K562 (cell line): ENCODE data around the gene CDKN2C. TPM values are rescaled to one million over a fixed set of nuclear protein-coding genes. Genes with fewer than 3 reads are reported as not detected.
A peak's percentile ranks its signal among the peaks of the same experiment; 100 is the strongest.

Source experiments
- BCL6 ChIP-seq: fragments of 250-450 bp; sonication (Bioruptor Pico); IDR thresholded peaks from 2 replicates; pipeline ENCODE4 v1.4.0; 2020
- BCOR ChIP-seq: fragments of 450-650 bp; IDR thresholded peaks from 2 replicates; pipeline ENCODE4 v1.6.1; 2016
- CREB1 ChIP-seq, 2 experiments: sonication (generic) in 1 of 2; formaldehyde crosslinking in 1 of 2; IDR thresholded peaks; 2 replicates each; pipeline versions ENCODE4 v1.6.1 to v1.8.0; 2012 to 2022; ENCODE audit warnings: inconsistent platforms in 1 of 2, mild to moderate bottlenecking in 1 of 2, missing genetic modification reagents in 1 of 2, moderate library complexity in 1 of 2
- EHMT2 ChIP-seq: fragments of 450-650 bp; IDR thresholded peaks from 2 replicates; pipeline ENCODE4 v1.6.1; 2018; ENCODE audit warnings: antibody characterized with exemption
- GMEB1 ChIP-seq: fragments of 250-450 bp; sonication (Bioruptor Pico); IDR thresholded peaks from 2 replicates; pipeline ENCODE4 v1.4.0; 2020; ENCODE audit warnings: mild to moderate bottlenecking
- HDGF ChIP-seq: fragments of 450-650 bp; IDR thresholded peaks from 2 replicates; pipeline ENCODE4 v1.6.1; 2016
- MAZ ChIP-seq, 2 experiments: fragments of 450-650 bp in 1 of 2; sonication (generic) in 1 of 2; formaldehyde crosslinking; IDR thresholded peaks in 1 of 2; conservative IDR thresholded peaks in 1 of 2; 2 replicates each; pipeline versions ENCODE4 v1.4.0 to v1.5.0; 2020; ENCODE audit warnings: mild to moderate bottlenecking in 1 of 2, missing genetic modification reagents in 1 of 2
- NCOA6 ChIP-seq: fragments of 450-650 bp; IDR thresholded peaks from 2 replicates; pipeline ENCODE4 v1.6.1; 2017; ENCODE audit warnings: mild to moderate bottlenecking
- PPARD ChIP-seq: fragments of 250-450 bp; sonication (Bioruptor Pico); IDR thresholded peaks from 2 replicates; pipeline ENCODE4 v1.8.0; 2022; ENCODE audit warnings: inconsistent platforms, mild to moderate bottlenecking, moderate library complexity
- RBM39 ChIP-seq: fragments of 200-400 bp; formaldehyde crosslinking; optimal IDR thresholded peaks from 2 replicates; pipeline ENCODE3; 2018; ENCODE audit warnings: low read depth, low read length
- SAFB2 ChIP-seq: fragments of 200-400 bp; formaldehyde crosslinking; IDR thresholded peaks from 2 replicates; pipeline ENCODE4 v1.6.1; 2018; ENCODE audit warnings: borderline replicate concordance, low read length, low read depth, moderate library complexity; ENCODE audit not compliant: severe bottlenecking
- SPI1 ChIP-seq: IDR thresholded peaks from 2 replicates; pipeline ENCODE4 v1.6.1; 2011; ENCODE audit warnings: low read depth, low read length, control low read depth, borderline replicate concordance
- TBL1XR1 ChIP-seq, 2 experiments: IDR thresholded peaks; 2 replicates each; pipeline ENCODE4 v1.6.1; 2012; ENCODE audit warnings: improper control_type of control experiment in 2 of 2, low read length in 2 of 2, mild to moderate bottlenecking in 1 of 2
- TCF3 ChIP-seq: sonication (generic); formaldehyde crosslinking; IDR thresholded peaks from 2 replicates; pipeline ENCODE4 v1.4.0; 2020; ENCODE audit warnings: mild to moderate bottlenecking, missing genetic modification reagents
- ZFX ChIP-seq: sonication (generic); formaldehyde crosslinking; IDR thresholded peaks from 2 replicates; pipeline ENCODE4 v1.8.0; 2022; ENCODE audit warnings: mild to moderate bottlenecking, missing genetic modification reagents, moderate library complexity
- ZNF121 ChIP-seq: sonication (generic); formaldehyde crosslinking; conservative IDR thresholded peaks from 2 replicates; pipeline ENCODE4 v1.8.0; 2022; ENCODE audit warnings: missing genetic modification reagents
- ZNF3 ChIP-seq: fragments of 250-450 bp; sonication (Bioruptor Pico); IDR thresholded peaks from 2 replicates; pipeline ENCODE4 v1.5.0; 2021; ENCODE audit warnings: mild to moderate bottlenecking, moderate library complexity
- ZNF431 ChIP-seq: sonication (generic); formaldehyde crosslinking; IDR thresholded peaks from 2 replicates; pipeline ENCODE4 v1.8.0; 2022; ENCODE audit warnings: mild to moderate bottlenecking, missing genetic modification reagents
- polyA plus RNA-seq, 8 experiments: library from polyadenylated mRNA; depleted of rRNA in 4 of 8; stranded (reverse) in 5 of 8; unstranded in 3 of 8; fragments of >200 nt; fragmentation: Nextera tagmentation in 2 of 8; fragmentation: Illumina TruSeq in 1 of 8; extraction: Ambion mirVana in 2 of 8; extraction: Trizol in 1 of 8; gene quantifications; 2 replicates each; pipeline versions ENCODE4 v1.2.1 to v1.2.3, GENCODE V29; 2011 to 2014; ENCODE audit warnings: inconsistent platforms in 1 of 8, missing spikeins in 1 of 8
- total RNA-seq, 7 experiments: library from RNA; depleted of rRNA in 6 of 7; stranded (reverse); fragments of >200 nt in 6 of 7; fragmentation: Illumina TruSeq in 2 of 7; extraction: Trizol in 2 of 7; gene quantifications; 2 replicates each; pipeline versions ENCODE4 v1.2.1 to v1.2.3, GENCODE V29; 2011 to 2021; ENCODE audit warnings: low replicate concordance in 1 of 7
- TF ChIP-seq, protein P1 (sequence below): fragments of 200-800 bp; sonication (Bioruptor generic); IDR thresholded peaks from 2 replicates; pipeline ENCODE4 v1.6.1; 2016; ENCODE audit warnings: missing genetic modification characterization, missing compliant biosample characterization
- TF ChIP-seq, protein P2 (sequence below), 2 experiments: fragments of 450-650 bp in 1 of 2; sonication (generic) in 1 of 2; formaldehyde crosslinking; conservative IDR thresholded peaks; 2 replicates each; pipeline versions ENCODE4 v1.4.0 to v1.8.1; 2020 to 2022; ENCODE audit warnings: mild to moderate bottlenecking in 1 of 2, missing genetic modification reagents in 1 of 2

Gene CDKN2C
- total and polyA plus RNA-seq, 9 of the 15 experiments (the other 6 are each of a cell fraction or from before 2014, with no cell fraction given): 11.9 to 74.3 (median 45.9) TPM

DNA sequence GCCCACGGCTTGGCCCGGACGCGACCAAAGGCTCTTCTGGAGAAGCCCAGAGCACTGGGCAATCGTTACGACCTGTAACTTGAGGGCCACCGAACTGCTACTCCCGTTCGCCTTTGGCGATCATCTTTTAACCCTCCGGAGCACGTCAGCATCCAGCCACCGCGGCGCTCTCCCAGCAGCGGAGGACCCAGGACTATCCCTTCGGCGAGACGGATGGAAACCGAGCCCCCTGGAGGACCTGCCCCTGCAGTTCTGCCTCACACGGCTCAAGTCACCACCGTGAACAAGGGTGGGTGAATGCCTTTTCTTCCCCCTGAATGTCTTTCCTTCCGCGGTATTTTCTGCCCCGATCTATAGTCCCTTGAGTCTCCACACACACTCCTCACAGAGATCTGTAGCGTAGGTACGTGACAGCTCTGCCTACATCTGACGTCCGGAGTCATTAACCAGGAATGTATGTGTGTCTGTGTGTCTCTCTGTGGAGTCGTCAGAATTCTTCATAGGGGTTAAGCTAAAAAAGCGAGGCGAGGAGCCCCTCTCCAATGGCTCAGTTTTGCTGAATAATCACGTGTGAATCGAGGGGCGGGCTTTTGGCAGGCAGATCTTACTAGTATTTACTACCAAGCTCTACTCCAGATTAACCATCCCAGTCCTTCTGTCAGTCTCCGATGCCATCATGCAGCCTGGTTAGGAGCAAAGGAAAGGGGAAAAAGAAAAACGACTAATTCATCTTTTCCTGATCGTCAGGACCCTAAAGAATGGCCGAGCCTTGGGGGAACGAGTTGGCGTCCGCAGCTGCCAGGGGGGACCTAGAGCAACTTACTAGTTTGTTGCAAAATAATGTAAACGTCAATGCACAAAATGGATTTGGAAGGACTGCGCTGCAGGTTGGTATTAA, at the start of gene CDKN2C (continued):
- TF ChIP-seq, protein P1, sequence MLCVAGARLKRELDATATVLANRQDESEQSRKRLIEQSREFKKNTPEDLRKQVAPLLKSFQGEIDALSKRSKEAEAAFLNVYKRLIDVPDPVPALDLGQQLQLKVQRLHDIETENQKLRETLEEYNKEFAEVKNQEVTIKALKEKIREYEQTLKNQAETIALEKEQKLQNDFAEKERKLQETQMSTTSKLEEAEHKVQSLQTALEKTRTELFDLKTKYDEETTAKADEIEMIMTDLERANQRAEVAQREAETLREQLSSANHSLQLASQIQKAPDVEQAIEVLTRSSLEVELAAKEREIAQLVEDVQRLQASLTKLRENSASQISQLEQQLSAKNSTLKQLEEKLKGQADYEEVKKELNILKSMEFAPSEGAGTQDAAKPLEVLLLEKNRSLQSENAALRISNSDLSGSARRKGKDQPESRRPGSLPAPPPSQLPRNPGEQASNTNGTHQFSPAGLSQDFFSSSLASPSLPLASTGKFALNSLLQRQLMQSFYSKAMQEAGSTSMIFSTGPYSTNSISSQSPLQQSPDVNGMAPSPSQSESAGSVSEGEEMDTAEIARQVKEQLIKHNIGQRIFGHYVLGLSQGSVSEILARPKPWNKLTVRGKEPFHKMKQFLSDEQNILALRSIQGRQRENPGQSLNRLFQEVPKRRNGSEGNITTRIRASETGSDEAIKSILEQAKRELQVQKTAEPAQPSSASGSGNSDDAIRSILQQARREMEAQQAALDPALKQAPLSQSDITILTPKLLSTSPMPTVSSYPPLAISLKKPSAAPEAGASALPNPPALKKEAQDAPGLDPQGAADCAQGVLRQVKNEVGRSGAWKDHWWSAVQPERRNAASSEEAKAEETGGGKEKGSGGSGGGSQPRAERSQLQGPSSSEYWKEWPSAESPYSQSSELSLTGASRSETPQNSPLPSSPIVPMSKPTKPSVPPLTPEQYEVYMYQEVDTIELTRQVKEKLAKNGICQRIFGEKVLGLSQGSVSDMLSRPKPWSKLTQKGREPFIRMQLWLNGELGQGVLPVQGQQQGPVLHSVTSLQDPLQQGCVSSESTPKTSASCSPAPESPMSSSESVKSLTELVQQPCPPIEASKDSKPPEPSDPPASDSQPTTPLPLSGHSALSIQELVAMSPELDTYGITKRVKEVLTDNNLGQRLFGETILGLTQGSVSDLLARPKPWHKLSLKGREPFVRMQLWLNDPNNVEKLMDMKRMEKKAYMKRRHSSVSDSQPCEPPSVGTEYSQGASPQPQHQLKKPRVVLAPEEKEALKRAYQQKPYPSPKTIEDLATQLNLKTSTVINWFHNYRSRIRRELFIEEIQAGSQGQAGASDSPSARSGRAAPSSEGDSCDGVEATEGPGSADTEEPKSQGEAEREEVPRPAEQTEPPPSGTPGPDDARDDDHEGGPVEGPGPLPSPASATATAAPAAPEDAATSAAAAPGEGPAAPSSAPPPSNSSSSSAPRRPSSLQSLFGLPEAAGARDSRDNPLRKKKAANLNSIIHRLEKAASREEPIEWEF: no peak
- TF ChIP-seq SAFB2: no peak
- no peak; the same call in 1 of the 2 replicates for TF ChIP-seq BCOR
- TF ChIP-seq SPI1: no peak
- TF ChIP-seq RBM39: no peak
- TF ChIP-seq ZNF3 (CRISPR knock-in tag): no peak
- TF ChIP-seq ZNF431 (CRISPR knock-in tag): no peak; the same call in 1 of the 2 replicates
- TF ChIP-seq ZFX (CRISPR knock-in tag): no peak; the same call in none of the 2 replicates
- peak; percentile 43 to 47; a peak in 3 of 4 replicates for TF ChIP-seq MAZ (CRISPR knock-in tag; conservative IDR thresholded peaks at IDR 0.05 in 1 of 2, IDR thresholded peaks at IDR 0.05 in 1 of 2)
- no peak for TF ChIP-seq EHMT2
- TF ChIP-seq ZNF121: no peak
- TF ChIP-seq CREB1 (IDR thresholded peaks at IDR 0.05): peak; percentile 31; the same call in 1 of the 2 replicates
- TF ChIP-seq CREB1 (CRISPR knock-in tag; IDR thresholded peaks at IDR 0.05): peak; percentile 53; the same call in 1 of the 2 replicates
- no peak for TF ChIP-seq TCF3 (CRISPR knock-in tag)
- TF ChIP-seq, protein P2, sequence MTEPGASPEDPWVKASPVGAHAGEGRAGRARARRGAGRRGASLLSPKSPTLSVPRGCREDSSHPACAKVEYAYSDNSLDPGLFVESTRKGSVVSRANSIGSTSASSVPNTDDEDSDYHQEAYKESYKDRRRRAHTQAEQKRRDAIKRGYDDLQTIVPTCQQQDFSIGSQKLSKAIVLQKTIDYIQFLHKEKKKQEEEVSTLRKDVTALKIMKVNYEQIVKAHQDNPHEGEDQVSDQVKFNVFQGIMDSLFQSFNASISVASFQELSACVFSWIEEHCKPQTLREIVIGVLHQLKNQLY (CRISPR knock-in tag; conservative IDR thresholded peaks at IDR 0.05): no peak
- peak in 1 of 2 experiments; percentile 40; a peak in 1 of 4 replicates for TF ChIP-seq TBL1XR1 (IDR thresholded peaks at IDR 0.05; ENCODE audit: low read length in 2 of 2)
- TF ChIP-seq HDGF: 0 out of 2 replicates have a peak, but pooled peaks have one; percentile 11
- no peak for TF ChIP-seq PPARD (CRISPR knock-in tag)
- TF ChIP-seq GMEB1 (CRISPR knock-in tag): no peak
- TF ChIP-seq NCOA6: no peak
- TF ChIP-seq BCL6 (CRISPR knock-in tag): no peak
